Activated CD8-positive, alpha-beta memory T cell treated with anti-CD3 and anti-CD28 coated beads for 36 hours (primary cell): ENCODE measurements around the gene RBFOX1. TPM values are rescaled to one million over a fixed set of nuclear protein-coding genes. Genes with fewer than 3 reads are reported as not detected.

Source experiments
- CTCF ChIA-PET: fragments of 350-600 bp; sonication (Branson Sonifier 250); formaldehyde crosslinking; loops from one replicate; lab custom pipeline; 2021; ENCODE audit warnings: antibody characterized with exemption; lab: Charles Lee
- POLR2A ChIA-PET: fragments of 350-600 bp; sonication (Branson Sonifier 250); formaldehyde crosslinking; loops from one replicate; lab custom pipeline; 2021; ENCODE audit warnings: antibody characterized with exemption; lab: Charles Lee
- total RNA-seq, 2 experiments: library from RNA; stranded (reverse); gene quantifications; one replicate each; pipeline ENCODE4 v1.2.3, GENCODE V29; 2021

The RBFOX1 gene
- total RNA-seq, 2 experiments from 2014 or later, result not detected

GRCh38 chr16:7505495-7505894 is 172.8 kb downstream of the RBFOX1 start:
- CTCF ChIA-PET, result no interaction called here
- POLR2A ChIA-PET, result no interaction called here

GRCh38 chr16:7506363-7506762 is 173.7 kb downstream of the RBFOX1 start:
- ChIA-PET POLR2A (no interaction called here), CTCF (no interaction called here)

GRCh38 chr16:7508656-7509055 is 176.0 kb downstream of the RBFOX1 start:
- ChIA-PET CTCF (no interaction called here), POLR2A (no interaction called here)

GRCh38 chr16:7509963-7510601 is 177.4 kb downstream of the RBFOX1 start:
- ChIA-PET POLR2A (no interaction called here), CTCF (no interaction called here)

GRCh38 chr16:7511549-7512260 is 179.1 kb downstream of the RBFOX1 start:
- ChIA-PET POLR2A (no interaction called here), CTCF (no interaction called here)

DNA sequence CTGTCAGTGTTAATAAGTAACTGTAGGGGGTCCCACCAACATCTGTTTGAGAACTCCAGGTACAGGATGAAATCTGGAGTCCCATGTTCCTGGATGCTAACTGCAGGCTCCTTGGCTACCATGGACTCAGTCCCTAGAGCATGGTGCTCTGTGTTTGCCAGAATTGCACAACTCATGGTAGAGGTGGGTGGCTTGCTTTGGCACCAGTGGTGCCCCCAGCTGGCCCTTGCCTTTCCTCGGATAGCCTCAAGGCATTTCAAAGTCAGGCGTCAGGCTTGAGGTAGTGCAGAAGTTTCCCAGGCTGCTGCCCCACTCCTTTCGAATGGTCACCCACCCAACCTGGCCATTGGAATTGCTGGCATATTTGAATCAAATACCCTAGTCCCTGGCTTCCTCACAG is 179.9 kb downstream of the RBFOX1 start:
- POLR2A ChIA-PET, result no interaction called here
- CTCF ChIA-PET, result no interaction called here

DNA sequence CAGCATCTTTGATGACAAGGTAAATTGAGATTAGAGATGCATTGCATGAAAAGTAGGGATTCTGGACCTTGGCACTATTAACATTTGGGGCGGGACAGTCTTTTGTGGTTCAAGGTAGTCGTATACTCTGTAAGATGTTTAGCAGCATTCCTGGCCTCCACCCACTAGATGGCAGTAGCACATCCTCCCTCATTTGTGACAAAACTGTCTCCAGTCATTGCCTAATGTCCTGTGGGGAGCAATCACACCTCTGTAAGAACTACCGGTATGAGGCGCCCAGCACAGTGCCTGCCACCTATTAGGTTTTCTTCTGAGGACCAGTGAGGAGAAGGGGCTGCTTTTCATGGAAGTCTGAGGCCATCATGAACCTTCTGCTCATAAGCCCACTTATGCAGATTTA is 180.8 kb downstream of the RBFOX1 start:
- CTCF ChIA-PET, result no interaction called here
- POLR2A ChIA-PET, result no interaction called here

DNA sequence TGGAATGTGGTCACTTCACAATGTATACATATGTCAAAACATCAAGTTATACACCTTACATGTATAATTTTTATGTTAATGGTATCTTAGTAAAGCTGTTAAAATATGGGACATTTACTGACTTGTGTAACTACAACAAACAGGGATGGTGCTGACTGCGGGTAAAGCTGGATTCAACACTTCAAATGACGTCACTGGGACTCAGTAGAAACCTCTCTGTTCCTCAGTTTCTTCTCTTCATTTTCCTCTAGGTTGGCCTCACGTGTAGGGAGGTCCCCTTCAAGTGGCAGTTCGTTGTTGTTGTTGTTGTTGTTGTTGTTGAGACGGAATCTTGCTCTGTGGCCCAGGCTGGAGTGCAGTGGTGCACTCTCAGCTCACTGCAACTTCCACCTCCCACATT is 182.9 kb downstream of the RBFOX1 start:
- ChIA-PET POLR2A (no interaction called here), CTCF (no interaction called here)

DNA sequence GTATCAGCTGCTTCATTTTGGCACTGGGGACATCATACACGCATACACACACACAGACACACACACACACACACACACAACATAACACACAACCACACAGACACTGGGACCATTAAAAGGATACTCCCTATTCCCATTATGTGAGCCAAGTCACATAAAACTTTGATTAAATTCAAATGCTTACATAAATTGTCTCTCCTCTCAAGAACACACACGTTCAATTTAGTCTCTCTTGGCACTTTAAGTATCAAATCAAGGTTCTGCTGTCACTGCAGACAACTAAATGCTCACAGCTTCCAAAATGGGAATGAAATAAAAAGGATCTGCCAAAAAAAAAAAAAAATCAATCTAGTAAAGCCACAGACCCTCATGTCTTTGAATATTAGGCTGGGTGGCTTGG is 184.9 kb downstream of the RBFOX1 start:
- POLR2A ChIA-PET, result no interaction called here
- CTCF ChIA-PET, result no interaction called here

DNA sequence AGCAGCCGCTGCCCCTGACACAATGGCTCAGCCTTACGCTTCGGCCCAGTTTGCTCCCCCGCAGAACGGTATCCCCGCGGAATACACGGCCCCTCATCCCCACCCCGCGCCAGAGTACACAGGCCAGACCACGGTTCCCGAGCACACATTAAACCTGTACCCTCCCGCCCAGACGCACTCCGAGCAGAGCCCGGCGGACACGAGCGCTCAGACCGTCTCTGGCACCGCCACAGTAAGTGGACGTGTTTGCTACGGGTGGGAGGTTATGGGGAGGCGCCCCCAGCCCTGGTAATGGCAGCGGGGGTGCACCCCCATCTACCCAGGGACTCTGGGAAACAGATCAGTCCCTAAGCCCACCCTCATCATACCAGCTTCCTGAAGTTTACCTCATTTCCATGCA is 185.5 kb downstream of the RBFOX1 start:
- POLR2A ChIA-PET, result no interaction called here
- CTCF ChIA-PET, result no interaction called here

DNA sequence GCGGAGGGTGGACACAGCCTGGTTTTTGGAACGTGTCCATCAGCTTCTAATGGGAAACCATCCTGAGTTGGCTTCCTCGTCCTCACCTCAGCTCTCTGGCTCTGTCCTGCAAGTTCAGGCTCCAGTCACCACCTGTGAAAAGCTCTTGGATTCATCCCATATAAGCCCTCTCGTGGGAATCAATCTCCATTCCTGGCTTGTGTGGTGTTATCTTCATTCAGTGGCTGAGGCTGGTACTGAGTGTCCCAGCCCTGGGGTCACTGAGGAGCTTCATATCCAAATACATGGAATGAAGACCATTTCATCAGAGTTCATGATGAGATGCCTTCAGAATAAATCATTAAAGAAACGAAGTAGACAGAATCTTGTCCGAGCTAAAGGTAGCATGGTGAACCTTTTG is 189.2 kb downstream of the RBFOX1 start:
- POLR2A ChIA-PET, result no interaction called here
- CTCF ChIA-PET, result no interaction called here

DNA sequence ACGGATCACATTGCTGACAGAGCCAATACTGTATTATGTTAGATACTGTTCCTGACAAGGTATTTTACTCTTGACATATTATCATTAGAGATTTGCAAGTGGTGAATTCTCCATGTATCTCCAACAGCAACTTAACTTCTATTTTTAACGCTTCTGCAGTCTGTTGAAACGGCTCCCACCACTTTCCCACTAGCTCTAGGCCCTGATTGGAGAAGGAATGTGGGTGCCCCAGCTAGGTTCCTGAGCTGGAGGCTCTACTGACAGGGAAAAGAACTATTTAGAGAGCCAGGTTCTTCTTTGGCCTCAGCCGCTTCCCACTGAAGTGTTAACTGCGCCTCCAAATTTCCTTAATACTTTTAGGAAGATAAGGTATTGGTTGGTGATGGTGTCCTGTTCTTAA is 191.8 kb downstream of the RBFOX1 start:
- ChIA-PET POLR2A (no interaction called here), CTCF (no interaction called here)

GRCh38 chr16:7526736-7527135 is 194.1 kb downstream of the RBFOX1 start:
- ChIA-PET CTCF (no interaction called here), POLR2A (no interaction called here)

- CTCF ChIA-PET, result interaction anchor here (1.1 kb wide), 1 partner anchor 12 kb away, joined by 3 read pairs; no protein-coding TSS in a partner anchor
- POLR2A ChIA-PET, result no interaction called here
These were observed 199.9 kb downstream of the RBFOX1 start for GRCh38 chr16:7532534-7532933.

DNA sequence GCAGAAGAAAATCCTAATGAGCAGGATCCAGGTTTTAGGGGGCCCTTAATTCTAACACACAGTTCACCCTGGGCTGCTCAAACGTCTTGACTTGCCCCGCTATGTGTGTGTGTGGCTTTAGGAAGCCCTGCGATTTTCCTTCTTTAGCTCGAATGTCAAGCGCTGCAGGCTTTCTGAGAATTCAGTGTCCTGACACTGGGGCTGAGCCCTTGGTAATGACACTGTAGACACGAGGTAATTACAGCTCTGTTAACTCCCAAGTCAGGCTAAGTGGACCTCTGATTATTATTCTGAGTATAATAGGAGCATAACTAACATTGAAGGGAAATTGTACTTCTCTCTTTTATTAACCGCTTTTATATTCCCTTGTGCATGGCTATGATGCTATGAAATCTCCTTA is 202.1 kb downstream of the RBFOX1 start:
- POLR2A ChIA-PET, result no interaction called here
- CTCF ChIA-PET, result no interaction called here

DNA sequence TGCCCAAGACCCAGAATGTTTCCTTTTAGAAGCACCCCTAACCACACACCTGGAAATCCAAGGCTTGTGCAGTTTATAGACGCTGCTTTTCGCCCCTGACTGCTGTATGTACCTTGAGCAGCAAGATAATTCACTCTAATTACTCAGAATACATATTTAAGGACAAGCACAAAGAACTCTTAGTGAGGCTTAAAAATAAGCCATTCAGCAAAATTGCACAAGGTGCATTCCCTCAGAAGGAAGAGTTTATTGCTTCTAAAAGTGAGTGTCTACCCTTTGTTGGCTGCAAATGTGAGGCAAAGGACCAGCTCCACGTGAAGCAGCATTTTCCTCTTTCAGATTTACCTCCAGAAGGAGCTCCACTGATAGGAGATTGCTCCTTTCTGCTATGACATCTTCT is 208.4 kb downstream of the RBFOX1 start:
- CTCF ChIA-PET, result no interaction called here
- POLR2A ChIA-PET, result no interaction called here

GRCh38 chr16:7545251-7545650 is 212.6 kb downstream of the RBFOX1 start:
- CTCF ChIA-PET, result no interaction called here
- POLR2A ChIA-PET, result no interaction called here

DNA sequence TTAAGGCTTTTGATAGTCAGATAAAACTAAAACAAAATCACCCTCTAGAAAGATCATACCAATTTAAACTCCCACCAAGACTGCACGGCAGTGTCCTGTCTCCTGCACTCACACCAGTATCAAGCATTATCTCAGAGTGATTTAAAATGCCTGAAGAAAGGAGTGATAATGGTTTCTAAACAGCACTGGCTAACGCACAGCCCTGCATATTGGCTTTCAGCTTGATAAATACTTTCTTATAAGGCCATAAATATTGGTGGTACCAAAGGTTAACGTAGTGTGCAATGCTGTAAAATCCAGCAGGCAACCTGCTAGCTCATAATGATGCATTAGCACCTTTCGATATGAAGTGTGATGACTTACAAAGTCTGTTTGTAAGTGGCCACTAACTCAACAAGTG is 214.3 kb downstream of the RBFOX1 start:
- POLR2A ChIA-PET, result no interaction called here
- CTCF ChIA-PET, result no interaction called here

- CTCF ChIA-PET, result no interaction called here
- POLR2A ChIA-PET, result no interaction called here
These were observed 215.1 kb downstream of the RBFOX1 start for GRCh38 chr16:7547736-7548135.

GRCh38 chr16:7548796-7549318 is 216.2 kb downstream of the RBFOX1 start:
- POLR2A ChIA-PET, result no interaction called here
- CTCF ChIA-PET, result no interaction called here

- POLR2A ChIA-PET, result no interaction called here
- CTCF ChIA-PET, result no interaction called here
These were observed 217.5 kb downstream of the RBFOX1 start for GRCh38 chr16:7550096-7550495.
